Measurements from ENCODE around the gene UBD. TPM values are rescaled to one million over a fixed set of nuclear protein-coding genes. Genes with fewer than 3 reads are reported as not detected.

Gene UBD
- total RNA-seq, 2 donors from 2014 or later, result not detected

DNA sequence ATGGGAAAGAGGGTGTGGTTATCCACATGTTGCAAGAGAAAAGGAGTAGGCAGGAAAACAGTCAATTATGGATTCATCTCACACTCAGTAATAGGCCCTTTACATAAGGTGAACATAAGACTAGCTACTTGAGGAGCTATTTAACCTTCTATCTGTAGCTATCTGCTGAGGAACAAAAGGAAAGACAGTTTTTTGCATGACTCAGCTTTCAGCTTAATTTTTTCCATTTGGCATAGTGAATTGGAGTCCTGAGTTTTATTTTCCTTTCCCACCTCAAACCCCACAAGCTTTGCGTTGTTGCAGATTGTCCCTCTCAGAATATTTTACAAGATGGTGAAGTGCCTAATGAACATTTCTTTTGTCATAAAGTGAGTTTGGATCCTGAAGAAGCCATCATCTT is 32.4 kb downstream of the UBD start:
- Histone ChIP-seq H3K4me1 (ENCODE audit: control insufficient read depth, insufficient read depth, low read length) (no peaks in the 10 kb centered on the region), H3K27me3 (ENCODE audit: control insufficient read depth, insufficient read depth, low read length, poor library complexity, severe bottlenecking) (no peaks in the 10 kb centered on the region), H3K4me3 (ENCODE audit: low read length) (no peak overlapping the region), H3K9ac (ENCODE audit: extremely low read depth, low read length, poor library complexity, severe bottlenecking) (no peak overlapping the region), H3K36me3 (ENCODE audit: control insufficient read depth, insufficient read depth, low read length) (no peaks in the 10 kb centered on the region), H3K27ac (ENCODE audit: low read depth, low read length) (no peak overlapping the region), H3K9me3 (ENCODE audit: control insufficient read depth, low read length) (peaks cover 24% of the 10 kb centered on the region)
- H3K27me3 Mint-ChIP-seq (ENCODE audit: insufficient read depth), result peaks cover 1% of the 10 kb centered on the region
- WGBS, 2 experiments (ENCODE audit: insufficient coverage in 1 of 2, insufficient read length in 1 of 2), result 100% methylated on average over 1 of the region's 1 CpG; no CpG with 5 or more reads in 1 of the 2 experiments
- H3K27ac Mint-ChIP-seq, result no peak overlapping the region
- TF ChIP-seq, protein P1, sequence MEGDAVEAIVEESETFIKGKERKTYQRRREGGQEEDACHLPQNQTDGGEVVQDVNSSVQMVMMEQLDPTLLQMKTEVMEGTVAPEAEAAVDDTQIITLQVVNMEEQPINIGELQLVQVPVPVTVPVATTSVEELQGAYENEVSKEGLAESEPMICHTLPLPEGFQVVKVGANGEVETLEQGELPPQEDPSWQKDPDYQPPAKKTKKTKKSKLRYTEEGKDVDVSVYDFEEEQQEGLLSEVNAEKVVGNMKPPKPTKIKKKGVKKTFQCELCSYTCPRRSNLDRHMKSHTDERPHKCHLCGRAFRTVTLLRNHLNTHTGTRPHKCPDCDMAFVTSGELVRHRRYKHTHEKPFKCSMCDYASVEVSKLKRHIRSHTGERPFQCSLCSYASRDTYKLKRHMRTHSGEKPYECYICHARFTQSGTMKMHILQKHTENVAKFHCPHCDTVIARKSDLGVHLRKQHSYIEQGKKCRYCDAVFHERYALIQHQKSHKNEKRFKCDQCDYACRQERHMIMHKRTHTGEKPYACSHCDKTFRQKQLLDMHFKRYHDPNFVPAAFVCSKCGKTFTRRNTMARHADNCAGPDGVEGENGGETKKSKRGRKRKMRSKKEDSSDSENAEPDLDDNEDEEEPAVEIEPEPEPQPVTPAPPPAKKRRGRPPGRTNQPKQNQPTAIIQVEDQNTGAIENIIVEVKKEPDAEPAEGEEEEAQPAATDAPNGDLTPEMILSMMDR (conservative IDR thresholded peaks at IDR 0.05), result no peak
- H3K4me1 Mint-ChIP-seq, result no peaks in the 10 kb centered on the region
- peaks cover 18% of the 10 kb centered on the region for H3K9me3 Mint-ChIP-seq
- no peak overlapping the region for H3K4me3 Mint-ChIP-seq
- no peak for DNase-seq
- no peaks in the 10 kb centered on the region for H3K36me3 Mint-ChIP-seq (ENCODE audit: low read depth)

DNA sequence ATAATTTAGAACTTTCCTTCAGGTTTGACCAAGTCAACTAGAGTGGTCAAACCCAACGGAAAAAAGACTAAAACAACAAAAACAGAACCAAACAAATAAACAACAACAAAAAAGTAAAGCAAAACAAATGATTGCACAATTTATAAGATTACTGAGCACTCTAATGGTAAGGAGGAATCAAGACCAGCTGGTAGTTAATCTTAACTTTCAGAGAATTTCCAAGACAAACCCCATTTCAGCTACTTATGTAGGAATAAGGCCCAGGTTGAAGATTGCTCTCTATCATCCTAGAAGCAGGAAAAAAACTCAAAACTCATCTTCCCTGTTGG is 34.3 kb downstream of the UBD start:
- Histone ChIP-seq H3K9ac (ENCODE audit: extremely low read depth, low read length, poor library complexity, severe bottlenecking) (no peak overlapping the region), H3K27me3 (ENCODE audit: control insufficient read depth, insufficient read depth, low read length, poor library complexity, severe bottlenecking) (no peaks in the 10 kb centered on the region), H3K27ac (ENCODE audit: low read depth, low read length) (no peak overlapping the region), H3K9me3 (ENCODE audit: control insufficient read depth, low read length) (peaks cover 24% of the 10 kb centered on the region), H3K36me3 (ENCODE audit: control insufficient read depth, insufficient read depth, low read length) (no peaks in the 10 kb centered on the region), H3K4me1 (ENCODE audit: control insufficient read depth, insufficient read depth, low read length) (no peaks in the 10 kb centered on the region), H3K4me3 (ENCODE audit: low read length) (no peak overlapping the region)
- Mint-ChIP-seq H3K36me3 (ENCODE audit: low read depth) (no peaks in the 10 kb centered on the region), H3K4me1 (no peaks in the 10 kb centered on the region), H3K27ac (no peak overlapping the region), H3K4me3 (no peak overlapping the region), H3K9me3 (peaks cover 19% of the 10 kb centered on the region), H3K27me3 (ENCODE audit: insufficient read depth) (peaks cover 1% of the 10 kb centered on the region)
- 0% methylated on average over 1 of the region's 1 CpG; no CpG with 5 or more reads in 1 of the 2 experiments for WGBS, 2 experiments (ENCODE audit: insufficient coverage in 1 of 2, insufficient read length in 1 of 2)
- DNase-seq, result no peak
- TF ChIP-seq, protein P1 (conservative IDR thresholded peaks at IDR 0.05), result no peak

DNA sequence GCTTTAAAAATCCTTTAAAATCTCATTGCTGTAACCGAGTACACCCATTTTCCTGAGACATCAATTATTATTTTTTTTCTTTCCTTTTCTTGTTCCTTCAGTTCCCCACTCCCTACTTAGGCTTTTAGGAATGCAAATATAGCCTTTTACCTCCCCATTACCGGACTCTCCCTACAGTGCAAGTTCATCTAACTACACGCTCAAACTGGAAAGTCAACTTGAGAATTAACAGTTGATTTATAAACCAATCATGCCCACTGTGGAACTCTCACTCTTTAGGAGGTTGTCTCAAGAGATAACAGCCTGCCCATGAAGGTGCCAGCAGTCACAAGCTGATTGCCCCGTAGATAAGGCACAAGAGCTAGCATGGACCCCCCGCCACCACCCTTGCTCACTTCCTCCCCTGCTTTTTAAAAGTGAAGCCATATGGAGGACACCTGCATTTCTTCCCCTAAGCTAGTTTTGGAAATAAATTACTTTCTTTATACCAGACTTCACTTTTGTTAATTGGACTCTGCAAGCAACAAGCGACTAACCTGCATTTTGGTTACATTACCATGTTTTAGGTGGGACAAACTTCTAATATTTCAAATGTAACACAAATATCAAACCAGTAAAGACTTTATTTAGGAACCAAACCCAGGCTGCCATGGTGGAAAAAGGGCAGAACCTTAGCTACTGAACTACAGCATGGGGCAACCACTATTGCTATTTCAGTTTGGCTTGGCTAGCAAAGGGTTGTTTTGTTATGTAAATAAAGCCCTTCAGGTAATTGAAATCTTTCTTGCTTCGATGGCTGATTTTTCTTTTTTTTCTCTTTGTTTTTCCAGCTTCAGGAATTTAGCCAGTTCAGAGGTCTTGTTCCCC is 34.9 kb downstream of the UBD start:
- H3K4me3 ChIP-seq (ENCODE audit: low read length), result no peak overlapping the region
- TF ChIP-seq, protein P1 (conservative IDR thresholded peaks at IDR 0.05), result no peak
- Mint-ChIP-seq H3K4me1 (no peaks in the 10 kb centered on the region), H3K9me3 (peaks cover 19% of the 10 kb centered on the region), H3K36me3 (ENCODE audit: low read depth) (no peaks in the 10 kb centered on the region), H3K4me3 (no peak overlapping the region), H3K27me3 (ENCODE audit: insufficient read depth) (peaks cover 1% of the 10 kb centered on the region), H3K27ac (no peak overlapping the region)
- 86 to 88% methylated on average over 3 to 7 of the region's 7 CpGs for WGBS, 2 experiments (ENCODE audit: insufficient coverage in 1 of 2, insufficient read length in 1 of 2)
- DNase-seq, result peak; percentile 20
- H3K27me3 ChIP-seq (ENCODE audit: control insufficient read depth, insufficient read depth, low read length, poor library complexity, severe bottlenecking), result no peaks in the 10 kb centered on the region
- H3K27ac ChIP-seq (ENCODE audit: low read depth, low read length), result no peak overlapping the region
- H3K9ac ChIP-seq (ENCODE audit: extremely low read depth, low read length, poor library complexity, severe bottlenecking), result no peak overlapping the region
- no peaks in the 10 kb centered on the region for H3K36me3 ChIP-seq (ENCODE audit: control insufficient read depth, insufficient read depth, low read length)
- peaks cover 24% of the 10 kb centered on the region for H3K9me3 ChIP-seq (ENCODE audit: control insufficient read depth, low read length)
- H3K4me1 ChIP-seq (ENCODE audit: control insufficient read depth, insufficient read depth, low read length), result no peaks in the 10 kb centered on the region
